Tibial nerve (tissue), 4 donors: Measurements from ENCODE around the gene ROCK2. TPM values are rescaled to one million over a fixed set of nuclear protein-coding genes. Genes with fewer than 3 reads are reported as not detected.

Experiments
- DNase-seq, 2 donors: peaks; one replicate each; pipeline ENCODE4 v3.0.0-alpha.2; 2019; ENCODE audit warnings: low spot score in 2 of 2
- H3K27ac ChIP-seq, 4 donors: fragments of 200-600 bp; sonication (generic) in 3 of 4; one replicate each; pipeline ENCODE4 v1.5.1; 2017 to 2019; ENCODE audit warnings: mild to moderate bottlenecking in 1 of 4
- H3K27me3 ChIP-seq, 2 donors: fragments of 200-600 bp; sonication (generic) in 1 of 2; one replicate each; pipeline versions ENCODE4 v1.5.1 to v1.6.0; 2017 to 2019
- H3K36me3 ChIP-seq, 3 donors: fragments of 200-600 bp; sonication (generic); one replicate each; pipeline ENCODE4 v1.5.1; 2018 to 2019
- H3K4me1 ChIP-seq, 4 donors: fragments of 200-600 bp; sonication (generic) in 3 of 4; one replicate each; pipeline ENCODE4 v1.5.1; 2017 to 2019
- H3K4me3 ChIP-seq, 4 donors: fragments of 200-600 bp; sonication (generic) in 3 of 4; one replicate each; pipeline ENCODE4 v1.5.1; 2017 to 2019; ENCODE audit warnings: mild to moderate bottlenecking in 1 of 4, moderate library complexity in 1 of 4
- H3K9me3 ChIP-seq, 4 donors: fragments of 200-600 bp; sonication (generic) in 3 of 4; one replicate each; pipeline ENCODE4 v1.5.1; 2017 to 2019
- CTCF ChIP-seq, 5 experiments: fragments of 200-600 bp in 3 of 5; fragments of 450-650 bp in 2 of 5; sonication (generic) in 3 of 5; IDR thresholded peaks; one replicate each; pipeline ENCODE4 v1.5.1; 2016 to 2019; ENCODE audit warnings: antibody characterized with exemption in 5 of 5, mild to moderate bottlenecking in 3 of 5, moderate library complexity in 2 of 5
- EP300 ChIP-seq, 2 donors: sonication (generic); formaldehyde crosslinking; IDR thresholded peaks; one replicate each; pipeline ENCODE4 v1.6.1; 2017; ENCODE audit warnings: antibody characterized with exemption in 2 of 2, mild to moderate bottlenecking in 1 of 2
- POLR2A ChIP-seq, 2 donors: fragments of 450-650 bp; IDR thresholded peaks; one replicate each; pipeline ENCODE4 v1.6.1; 2017; ENCODE audit warnings: antibody characterized with exemption in 2 of 2, mild to moderate bottlenecking in 2 of 2, moderate library complexity in 2 of 2
- WGBS, 2 donors: methylation state at CpG; one replicate each; pipeline ENCODE4 v1.1.5; 2018; 5-methylcytosine and 5-hydroxymethylcytosine counted together
- total RNA-seq, 4 donors: library from RNA; depleted of rRNA; stranded (reverse); fragments of >200 nt; gene quantifications; one replicate each; pipeline ENCODE4 v1.1.0, GENCODE V29; 2016

ROCK2 gene
- total RNA-seq, 4 donors from 2014 or later, result 56.4 to 81.6 (median 60.7) TPM

GRCh38 chr2:11159574-11160170 is 184.8 kb downstream of the ROCK2 start:
- Histone ChIP-seq H3K27ac (peak overlapping the region in 2 of 4 donors; percentile 55 to 57), H3K9me3 (no peaks in the 10 kb centered on the region), H3K4me1 (peaks cover 0 to 29% (median 18%) of the 10 kb centered on the region in 4 donors), H3K4me3 (no peak overlapping the region), H3K36me3 (peaks cover 0 to 27% (median 0%) of the 10 kb centered on the region in 3 donors), H3K27me3 (no peaks in the 10 kb centered on the region)
- TF ChIP-seq POLR2A (IDR thresholded peaks at IDR 0.05), result no peak
- TF ChIP-seq CTCF (IDR thresholded peaks at IDR 0.05), result no peak
- no peak for TF ChIP-seq EP300 (IDR thresholded peaks at IDR 0.05)
- DNase-seq, result no peak
- WGBS, 2 donors, result 89 to 96% methylated on average over 13 to 14 of the region's 14 CpGs

GRCh38 chr2:11158916-11159573 is 185.4 kb downstream of the ROCK2 start:
- WGBS, 2 donors, result 74 to 77% methylated on average over 10 to 11 of the region's 14 CpGs
- H3K27ac ChIP-seq, result peak overlapping the region in 2 of 4 donors; percentile 55 to 57
- no peak overlapping the region for H3K4me3 ChIP-seq
- no peaks in the 10 kb centered on the region for H3K27me3 ChIP-seq
- no peaks in the 10 kb centered on the region for H3K9me3 ChIP-seq
- TF ChIP-seq POLR2A (IDR thresholded peaks at IDR 0.05), result no peak
- TF ChIP-seq CTCF (IDR thresholded peaks at IDR 0.05), result no peak
- no peak for TF ChIP-seq EP300 (IDR thresholded peaks at IDR 0.05)
- no peak for DNase-seq
- H3K4me1 ChIP-seq, result peaks cover 0 to 35% (median 23%) of the 10 kb centered on the region in 4 donors
- H3K36me3 ChIP-seq, result peaks cover 0 to 26% (median 0%) of the 10 kb centered on the region in 3 donors

GRCh38 chr2:11157731-11158130 is 186.7 kb downstream of the ROCK2 start:
- WGBS, 2 donors, result 79 to 92% methylated on average over 2 to 4 of the region's 4 CpGs
- TF ChIP-seq EP300 (IDR thresholded peaks at IDR 0.05), result no peak
- no peak for TF ChIP-seq CTCF (IDR thresholded peaks at IDR 0.05)
- no peak for TF ChIP-seq POLR2A (IDR thresholded peaks at IDR 0.05)
- Histone ChIP-seq H3K27ac (peak overlapping the region in 1 of 4 donors; percentile 30), H3K27me3 (no peaks in the 10 kb centered on the region), H3K36me3 (peaks cover 0 to 20% (median 0%) of the 10 kb centered on the region in 3 donors), H3K9me3 (no peaks in the 10 kb centered on the region), H3K4me1 (peaks cover 0 to 35% (median 23%) of the 10 kb centered on the region in 4 donors), H3K4me3 (no peak overlapping the region)
- no peak for DNase-seq

GRCh38 chr2:11157296-11157695 is 187.1 kb downstream of the ROCK2 start:
- TF ChIP-seq EP300 (IDR thresholded peaks at IDR 0.05), result no peak
- TF ChIP-seq CTCF (IDR thresholded peaks at IDR 0.05), result no peak
- TF ChIP-seq POLR2A (IDR thresholded peaks at IDR 0.05), result no peak
- Histone ChIP-seq H3K36me3 (peaks cover 0 to 19% (median 0%) of the 10 kb centered on the region in 3 donors), H3K27me3 (no peaks in the 10 kb centered on the region), H3K27ac (peak overlapping the region in 1 of 4 donors; percentile 30), H3K4me1 (peaks cover 0 to 35% (median 23%) of the 10 kb centered on the region in 4 donors), H3K4me3 (no peak overlapping the region), H3K9me3 (no peaks in the 10 kb centered on the region)
- 74 to 93% methylated on average over 5 to 6 of the region's 6 CpGs for WGBS, 2 donors
- DNase-seq, result no peak
